Suprapubic skin (tissue), 4 donors: ENCODE results near the gene EPHB4. TPM values are rescaled to one million over a fixed set of nuclear protein-coding genes. Genes with fewer than 3 reads are reported as not detected.
"Not testable (repeated sequence)": the region's sequence is repeated elsewhere in the genome, so short reads cannot be mapped to it uniquely, and the experiment has no call there.

Source experiments
- DNase-seq, 2 donors: peaks; one replicate each; pipeline ENCODE4 v3.0.0-alpha.2; 2019; ENCODE audit warnings: low spot score in 2 of 2
- H3K27ac ChIP-seq: fragments of 200-600 bp; sonication (generic); one replicate; pipeline ENCODE4 v1.5.1; 2019
- H3K27me3 ChIP-seq: fragments of 200-600 bp; sonication (generic); one replicate; pipeline ENCODE4 v1.5.1; 2019
- H3K36me3 ChIP-seq: fragments of 200-600 bp; sonication (generic); one replicate; pipeline ENCODE4 v1.5.1; 2019
- H3K4me1 ChIP-seq: fragments of 200-600 bp; sonication (generic); one replicate; pipeline ENCODE4 v1.5.1; 2019
- H3K4me3 ChIP-seq: fragments of 200-600 bp; sonication (generic); one replicate; pipeline ENCODE4 v1.5.1; 2019; ENCODE audit warnings: mild to moderate bottlenecking
- H3K9me3 ChIP-seq: fragments of 200-600 bp; sonication (generic); one replicate; pipeline ENCODE4 v1.5.1; 2019
- EP300 ChIP-seq: sonication (generic); formaldehyde crosslinking; IDR thresholded peaks from one replicate; pipeline ENCODE4 v1.6.1; 2017; ENCODE audit warnings: antibody characterized with exemption
- POLR2A ChIP-seq, 2 donors: fragments of 450-650 bp; IDR thresholded peaks; one replicate each; pipeline ENCODE4 v1.6.1; 2017; ENCODE audit warnings: antibody characterized with exemption in 2 of 2, mild to moderate bottlenecking in 2 of 2, moderate library complexity in 2 of 2
- POLR2AphosphoS5 ChIP-seq, 3 donors: sonication (generic); formaldehyde crosslinking; IDR thresholded peaks; one replicate each; pipeline ENCODE4 v1.6.1; 2017; ENCODE audit warnings: antibody characterized with exemption in 3 of 3
- WGBS: methylation state at CpG from one replicate; pipeline ENCODE4 v1.1.5; 2018; 5-methylcytosine and 5-hydroxymethylcytosine counted together
- total RNA-seq, 4 donors: library from RNA; depleted of rRNA; stranded (reverse); fragments of >200 nt; gene quantifications; one replicate each; pipeline ENCODE4 v1.1.0, GENCODE V29; 2016
- TF ChIP-seq, protein P1 (sequence below), 2 donors: fragments of 200-600 bp in 1 of 2; fragments of 450-650 bp in 1 of 2; sonication (generic) in 1 of 2; IDR thresholded peaks; one replicate each; pipeline ENCODE4 v1.5.1; 2016 to 2019; ENCODE audit warnings: antibody characterized with exemption in 2 of 2, mild to moderate bottlenecking in 1 of 2, moderate library complexity in 1 of 2

EPHB4 gene
- total RNA-seq, 4 donors from 2014 or later = 58.1 to 84.6 (median 81.6) TPM

DNA sequence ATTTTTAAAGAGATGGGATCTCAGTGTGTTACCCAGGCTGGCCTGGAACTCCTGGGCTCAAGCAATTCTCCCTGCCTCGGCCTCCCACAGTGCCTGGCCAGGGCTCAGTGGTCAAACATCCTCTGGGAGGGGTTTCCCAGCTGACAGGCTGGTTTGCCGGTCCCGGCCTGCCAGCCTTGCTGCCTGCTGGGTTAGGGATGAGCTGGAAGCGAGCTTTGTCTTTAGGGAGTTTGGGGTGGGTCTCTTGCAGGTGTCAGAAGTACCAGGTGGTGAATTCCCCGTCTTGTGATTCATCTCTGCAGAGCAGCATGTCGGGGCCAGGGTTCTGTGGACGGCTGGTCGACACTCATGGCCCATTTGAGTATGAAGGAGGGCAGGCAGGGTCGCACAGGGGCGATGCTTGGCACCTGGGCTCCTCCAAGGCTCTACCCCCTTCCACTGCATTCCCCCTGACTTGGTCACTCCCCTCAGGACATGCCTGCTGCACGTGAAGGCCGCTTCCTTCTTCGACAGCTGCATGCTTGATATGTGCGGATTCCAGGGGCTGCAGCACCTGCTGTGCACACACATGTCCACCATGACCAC, 63.7 kb downstream of the EPHB4 start:
- Histone ChIP-seq H3K9me3 (no peaks in the 10 kb centered on the region), H3K27ac (peak overlapping the region; percentile 80), H3K36me3 (no peaks in the 10 kb centered on the region), H3K27me3 (no peaks in the 10 kb centered on the region), H3K4me1 (peaks cover 4% of the 10 kb centered on the region), H3K4me3 (no peak overlapping the region)
- no peak for TF ChIP-seq POLR2AphosphoS5 (IDR thresholded peaks at IDR 0.05)
- WGBS = 62% methylated on average over 7 of the region's 14 CpGs
- DNase-seq = no peak

DNA sequence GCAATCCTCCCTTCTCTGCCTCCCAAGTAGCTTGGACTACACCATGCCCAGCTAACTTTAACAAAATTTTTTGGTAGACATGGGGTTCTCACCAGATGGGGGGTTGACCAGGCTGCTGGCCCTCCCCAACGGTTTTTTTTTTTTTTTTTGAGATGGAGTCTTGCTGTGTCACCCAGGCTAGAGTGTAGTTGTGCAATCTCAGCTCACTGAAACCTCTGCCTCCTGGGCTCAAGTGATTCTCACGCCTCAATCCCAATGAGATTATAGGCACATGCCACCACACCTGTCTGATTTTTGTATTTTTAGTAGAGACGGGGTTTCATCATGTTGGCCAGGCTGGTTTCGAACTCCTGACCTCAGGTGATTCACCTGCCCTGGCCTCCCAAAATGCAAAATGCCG, 64.5 kb downstream of the EPHB4 start:
- H3K27me3 ChIP-seq, DNase-seq, H3K4me1 ChIP-seq, H3K9me3 ChIP-seq, H3K4me3 ChIP-seq, H3K36me3 ChIP-seq: not testable (repeated sequence)
- 69% methylated on average over 5 of the region's 5 CpGs for WGBS
- peak overlapping the region; percentile 80 for H3K27ac ChIP-seq

DNA sequence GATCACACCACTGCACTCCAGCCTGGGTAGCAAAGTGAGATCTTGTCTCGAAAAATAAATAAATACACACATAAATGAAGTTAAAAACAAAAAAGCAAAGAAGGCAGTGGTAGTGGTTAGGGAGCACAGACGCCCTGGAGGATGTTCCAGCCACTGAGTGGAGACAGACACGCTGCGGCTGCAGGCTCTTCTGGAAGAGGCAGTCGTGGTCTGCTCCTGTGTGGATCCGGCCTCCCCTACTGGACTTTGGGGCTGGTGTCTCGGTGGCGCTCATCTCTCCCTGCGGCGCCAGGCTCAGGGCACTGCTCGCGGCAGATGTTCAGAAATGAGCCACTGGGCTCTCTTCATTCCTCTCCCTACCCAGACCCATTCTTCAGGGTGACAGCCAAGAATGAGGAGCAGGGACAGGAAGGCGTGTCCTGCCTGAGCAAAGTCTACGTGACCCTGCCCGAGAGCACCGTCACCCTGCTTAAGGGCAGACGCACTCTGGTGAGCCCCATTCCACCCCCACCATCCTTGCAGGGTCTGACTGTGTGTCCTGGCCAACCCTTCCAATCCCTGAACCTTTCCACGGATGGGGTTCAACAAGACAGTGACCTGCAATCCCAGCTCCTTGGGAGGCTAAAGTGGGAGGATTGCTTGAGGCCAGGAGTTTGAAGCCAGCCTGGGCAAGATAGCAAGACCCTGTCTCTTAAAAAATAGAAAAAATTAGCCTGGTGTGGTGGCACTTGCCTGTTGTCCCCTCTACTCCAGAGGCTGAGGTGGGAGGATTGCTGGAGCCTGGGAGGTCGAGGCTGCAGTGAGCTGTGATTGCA, 67.8 kb downstream of the EPHB4 start:
- TF ChIP-seq, protein P1, sequence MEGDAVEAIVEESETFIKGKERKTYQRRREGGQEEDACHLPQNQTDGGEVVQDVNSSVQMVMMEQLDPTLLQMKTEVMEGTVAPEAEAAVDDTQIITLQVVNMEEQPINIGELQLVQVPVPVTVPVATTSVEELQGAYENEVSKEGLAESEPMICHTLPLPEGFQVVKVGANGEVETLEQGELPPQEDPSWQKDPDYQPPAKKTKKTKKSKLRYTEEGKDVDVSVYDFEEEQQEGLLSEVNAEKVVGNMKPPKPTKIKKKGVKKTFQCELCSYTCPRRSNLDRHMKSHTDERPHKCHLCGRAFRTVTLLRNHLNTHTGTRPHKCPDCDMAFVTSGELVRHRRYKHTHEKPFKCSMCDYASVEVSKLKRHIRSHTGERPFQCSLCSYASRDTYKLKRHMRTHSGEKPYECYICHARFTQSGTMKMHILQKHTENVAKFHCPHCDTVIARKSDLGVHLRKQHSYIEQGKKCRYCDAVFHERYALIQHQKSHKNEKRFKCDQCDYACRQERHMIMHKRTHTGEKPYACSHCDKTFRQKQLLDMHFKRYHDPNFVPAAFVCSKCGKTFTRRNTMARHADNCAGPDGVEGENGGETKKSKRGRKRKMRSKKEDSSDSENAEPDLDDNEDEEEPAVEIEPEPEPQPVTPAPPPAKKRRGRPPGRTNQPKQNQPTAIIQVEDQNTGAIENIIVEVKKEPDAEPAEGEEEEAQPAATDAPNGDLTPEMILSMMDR (IDR thresholded peaks at IDR 0.05) = no peak
- TF ChIP-seq POLR2AphosphoS5 (IDR thresholded peaks at IDR 0.05) = no peak
- TF ChIP-seq POLR2A (IDR thresholded peaks at IDR 0.05) = no peak

DNA sequence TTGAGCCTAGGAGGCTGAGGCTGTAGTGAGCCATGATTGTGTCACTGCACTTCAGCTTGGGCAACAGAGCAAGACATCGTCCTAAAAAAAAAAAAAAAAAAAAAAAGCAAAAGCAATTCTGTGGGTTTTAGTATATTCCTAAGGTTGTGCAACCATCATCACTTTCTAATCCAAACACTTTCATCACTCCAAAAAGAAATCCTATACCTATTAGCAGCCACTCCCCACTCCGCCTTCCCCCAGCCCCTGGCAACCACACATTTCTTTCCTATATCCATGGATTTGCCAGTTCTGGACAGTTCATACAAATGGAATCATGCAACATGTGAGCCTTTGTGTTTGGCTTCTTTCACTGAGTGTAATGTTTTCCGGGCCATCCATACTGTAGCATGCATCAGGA, 73.6 kb downstream of the EPHB4 start:
- 74% methylated on average over 3 of the region's 3 CpGs for WGBS
- Histone ChIP-seq H3K4me1 (no peaks in the 10 kb centered on the region), H3K27ac (no peak overlapping the region), H3K4me3 (no peak overlapping the region), H3K9me3 (no peaks in the 10 kb centered on the region), H3K27me3 (peaks cover 18% of the 10 kb centered on the region), H3K36me3 (no peaks in the 10 kb centered on the region)
- TF ChIP-seq EP300 = no peak
- no peak for TF ChIP-seq POLR2AphosphoS5 (IDR thresholded peaks at IDR 0.05)
- TF ChIP-seq POLR2A (IDR thresholded peaks at IDR 0.05) = no peak
- TF ChIP-seq, protein P1 (IDR thresholded peaks at IDR 0.05) = no peak
- DNase-seq = no peak

More for the DNA sequence above, 67.8 kb downstream of the EPHB4 start:
- no peaks in the 10 kb centered on the region for H3K27me3 ChIP-seq
- no peaks in the 10 kb centered on the region for H3K36me3 ChIP-seq
- peaks cover 4% of the 10 kb centered on the region for H3K4me1 ChIP-seq
- WGBS = 83% methylated on average over 10 of the region's 19 CpGs
- no peaks in the 10 kb centered on the region for H3K9me3 ChIP-seq
- no peak for DNase-seq
- H3K4me3 ChIP-seq = no peak overlapping the region
- H3K27ac ChIP-seq = no peak overlapping the region

DNA sequence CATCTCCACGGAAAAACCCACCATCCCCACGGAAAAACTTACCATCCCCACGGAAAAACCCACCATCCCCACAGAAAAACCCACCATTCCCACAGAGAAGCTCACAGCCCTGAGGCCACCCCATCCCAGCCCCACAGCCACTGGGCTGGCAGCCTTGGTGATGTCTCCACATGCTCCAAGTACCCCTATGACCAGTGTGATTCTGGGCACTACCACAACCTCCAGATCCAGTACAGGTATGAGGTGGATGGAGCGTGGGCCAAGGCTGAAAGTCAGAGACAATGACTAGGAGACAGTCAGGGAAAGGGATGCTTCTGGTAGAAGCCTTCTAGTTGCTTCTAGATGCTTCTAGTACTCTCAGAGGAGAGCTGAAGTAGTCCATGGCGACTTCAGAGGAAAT, 74.3 kb downstream of the EPHB4 start:
- H3K27ac ChIP-seq = no peak overlapping the region
- no peak for TF ChIP-seq POLR2A (IDR thresholded peaks at IDR 0.05)
- DNase-seq = no peak
- peaks cover 21% of the 10 kb centered on the region for H3K27me3 ChIP-seq
- no peaks in the 10 kb centered on the region for H3K36me3 ChIP-seq
- H3K4me1 ChIP-seq = no peaks in the 10 kb centered on the region
- 85% methylated on average over 5 of the region's 5 CpGs for WGBS
- H3K9me3 ChIP-seq = no peaks in the 10 kb centered on the region
- H3K4me3 ChIP-seq = no peak overlapping the region

Other genes starting within 250 kb of the EPHB4 start
- gene LRCH4, start 241.4 kb downstream of the EPHB4 start, total RNA-seq = 100 to 1,000 TPM in 1 of 4 donors, 10 to 100 TPM in 3; 37.6 to 101 (median 56.2) TPM
- gene FBXO24, start 241.2 kb downstream of the EPHB4 start, total RNA-seq = 1 to 10 TPM in 1 of 4 donors, under 1 TPM in 3; 0.47 to 2.4 (median 0.57) TPM
- 10 to 100 TPM; 14.1 to 18.3 (median 15.6) TPM for gene PCOLCE, start 225.2 kb downstream of the EPHB4 start, total RNA-seq
- gene MOSPD3, start 215.0 kb downstream of the EPHB4 start, total RNA-seq = 10 to 100 TPM; 18.0 to 35.5 (median 28.5) TPM
- 1 to 10 TPM in 3 of 4 donors, under 1 TPM in 1; 0.81 to 3.9 (median 1.3) TPM for gene TFR2, start 186.0 kb downstream of the EPHB4 start, total RNA-seq
- gene ACTL6B, start 171.1 kb downstream of the EPHB4 start, total RNA-seq = not detected
- gene GNB2, start 153.8 kb downstream of the EPHB4 start, total RNA-seq = 100 to 1,000 TPM; 228 to 311 (median 300) TPM
- gene GIGYF1, start 133.3 kb downstream of the EPHB4 start, total RNA-seq = 10 to 100 TPM; 29.0 to 91.6 (median 40.7) TPM
- gene POP7, start 121.4 kb downstream of the EPHB4 start, total RNA-seq = 10 to 100 TPM; 39.4 to 55.8 (median 47.6) TPM
- under 1 TPM in 1 of 4 donors, not detected in 3; 0.97 TPM for gene EPO, start 107.1 kb downstream of the EPHB4 start, total RNA-seq
- under 1 TPM; 0.08 to 0.42 (median 0.20) TPM for gene ZAN, start 93.9 kb downstream of the EPHB4 start, total RNA-seq
- 10 to 100 TPM; 22.5 to 33.8 (median 26.4) TPM for gene SLC12A9, start 25.2 kb upstream of the EPHB4 start, total RNA-seq
- gene TRIP6, start 39.9 kb upstream of the EPHB4 start, total RNA-seq = 100 to 1,000 TPM in 1 of 4 donors, 10 to 100 TPM in 3; 66.3 to 113 (median 80.7) TPM
- gene SRRT, start 47.6 kb upstream of the EPHB4 start, total RNA-seq = 100 to 1,000 TPM in 2 of 4 donors, 10 to 100 TPM in 2; 62.8 to 163 (median 92.8) TPM
- gene UFSP1, start 62.2 kb upstream of the EPHB4 start, total RNA-seq = 1 to 10 TPM; 1.1 to 2.3 (median 1.7) TPM
- gene ACHE, start 68.4 kb upstream of the EPHB4 start, total RNA-seq = 1 to 10 TPM in 1 of 4 donors, under 1 TPM in 2, not detected in 1; 0.30 to 2.5 (median 0.81) TPM
- gene MUC3A, start 122.0 kb upstream of the EPHB4 start, total RNA-seq = not detected
- gene MUC12, start 142.0 kb upstream of the EPHB4 start, total RNA-seq = not detected
- gene MUC17, start 192.6 kb upstream of the EPHB4 start, total RNA-seq = under 1 TPM; 0.08 to 0.25 (median 0.14) TPM